GM23338 (cell line): Measurements from ENCODE around the gene OBSCN. TPM values are rescaled to one million over a fixed set of nuclear protein-coding genes. Genes with fewer than 3 reads are reported as not detected.

Experiments
- ATAC-seq: fragments of 200-7000 bp; cut with Tn5 transposase; 3 replicates; pipeline ENCODE4 v1.9.1; 2020
- DNase-seq: peaks from one replicate; pipeline ENCODE4 v3.0.0-alpha.2; 2015; ENCODE audit warnings: low spot score
- H2AFZ ChIP-seq: fragments of 200-600 bp; sonication (generic); 2 replicates; pipeline ENCODE4 v1.8.0; 2016; ENCODE audit warnings: antibody characterized with exemption, mild to moderate bottlenecking, moderate library complexity
- H3F3A ChIP-seq: fragments of 200-600 bp; sonication (generic); replicated peaks from 2 replicates; pipeline ENCODE4 v1.8.0; 2017; ENCODE audit warnings: antibody characterized with exemption, mixed run types, low read depth
- H3K27ac ChIP-seq: fragments of 200-600 bp; sonication (generic); 2 replicates; pipeline ENCODE4 v1.6.1; 2016; ENCODE audit warnings: low read depth
- H3K27me3 ChIP-seq: fragments of 200-600 bp; sonication (generic); 2 replicates; pipeline ENCODE4 v1.8.0; 2016; ENCODE audit warnings: mild to moderate bottlenecking, mixed run types, moderate library complexity; ENCODE audit not compliant: insufficient read depth
- H3K36me3 ChIP-seq: fragments of 200-600 bp; sonication (generic); 2 replicates; pipeline ENCODE4 v1.8.0; 2016; ENCODE audit warnings: mild to moderate bottlenecking; ENCODE audit not compliant: insufficient read depth
- H3K4me1 ChIP-seq: fragments of 200-600 bp; sonication (generic); 2 replicates; pipeline ENCODE4 v1.8.0; 2016; ENCODE audit warnings: mild to moderate bottlenecking, moderate library complexity; ENCODE audit not compliant: insufficient read depth
- H3K4me2 ChIP-seq: fragments of 200-600 bp; sonication (generic); 2 replicates; pipeline ENCODE4 v1.7.1; 2017; ENCODE audit warnings: mixed run types
- H3K4me3 ChIP-seq: fragments of 200-600 bp; sonication (generic); 2 replicates; pipeline ENCODE4 v1.6.1; 2016; ENCODE audit warnings: mixed run types
- H3K79me2 ChIP-seq: fragments of 200-600 bp; sonication (generic); replicated peaks from 2 replicates; pipeline ENCODE4 v1.8.0; 2017; ENCODE audit warnings: mild to moderate bottlenecking; ENCODE audit not compliant: insufficient read depth
- H3K9me2 ChIP-seq: fragments of 200-600 bp; sonication (generic); 2 replicates; pipeline ENCODE4 v1.8.0; 2017; ENCODE audit not compliant: insufficient read depth
- H4K20me1 ChIP-seq: fragments of 200-600 bp; sonication (generic); replicated peaks from 2 replicates; pipeline ENCODE4 v1.8.0; 2017; ENCODE audit warnings: mild to moderate bottlenecking; ENCODE audit not compliant: insufficient read depth
- H3K27ac Mint-ChIP-seq: 2 replicates; pipeline ENCODE4 v1.8.0; 2020; ENCODE audit warnings: inconsistent platforms, mild to moderate bottlenecking, moderate library complexity, mixed read lengths
- H3K27me3 Mint-ChIP-seq: 3 replicates; pipeline ENCODE4 v1.8.0; 2022; ENCODE audit warnings: low read depth, mild to moderate bottlenecking, moderate library complexity, mixed read lengths, inconsistent platforms; ENCODE audit not compliant: insufficient read depth, poor library complexity
- H3K36me3 Mint-ChIP-seq: 3 replicates; pipeline ENCODE4 v1.8.0; 2021; ENCODE audit warnings: low read depth, mild to moderate bottlenecking, inconsistent platforms, moderate library complexity, mixed read lengths
- H3K4me1 Mint-ChIP-seq: 3 replicates; pipeline ENCODE4 v1.8.0; 2020; ENCODE audit warnings: mild to moderate bottlenecking, inconsistent platforms, mixed read lengths
- H3K4me3 Mint-ChIP-seq: 3 replicates; pipeline ENCODE4 v1.8.0; 2021; ENCODE audit warnings: moderate library complexity, mild to moderate bottlenecking, inconsistent platforms, mixed read lengths
- H3K9me3 Mint-ChIP-seq: 3 replicates; pipeline ENCODE4 v1.8.0; 2020; ENCODE audit warnings: moderate library complexity, mild to moderate bottlenecking, inconsistent platforms, mixed read lengths
- CREB1 ChIP-seq: fragments of 250-450 bp; sonication (Bioruptor Pico); IDR thresholded peaks from 2 replicates; pipeline ENCODE4 v1.5.0; 2020; ENCODE audit warnings: low read depth, mild to moderate bottlenecking, moderate library complexity
- EZH2 ChIP-seq: fragments of 200-600 bp; sonication (generic); IDR thresholded peaks from one replicate; pipeline ENCODE4 v1.8.0; 2017; ENCODE audit warnings: antibody characterized with exemption, mild to moderate bottlenecking, low read depth; ENCODE audit not compliant: unreplicated experiment
- EZH2phosphoT487 ChIP-seq: fragments of 200-600 bp; sonication (generic); IDR thresholded peaks from one replicate; pipeline ENCODE4 v1.8.1; 2018; ENCODE audit warnings: antibody characterized with exemption; ENCODE audit not compliant: unreplicated experiment
- JUNB ChIP-seq: IDR thresholded peaks from one replicate; pipeline ENCODE4 v1.6.1; 2016; ENCODE audit warnings: antibody characterized with exemption; ENCODE audit not compliant: unreplicated experiment
- NANOG ChIP-seq: IDR thresholded peaks from 2 replicates; pipeline ENCODE4 v1.6.1; 2016; ENCODE audit warnings: antibody characterized with exemption, borderline replicate concordance
- POLR2AphosphoS5 ChIP-seq: IDR thresholded peaks from 2 replicates; pipeline ENCODE4 v1.6.1; 2016; ENCODE audit warnings: antibody characterized with exemption, low read depth
- STAT1 ChIP-seq: IDR thresholded peaks from one replicate; pipeline ENCODE4 v1.6.1; 2016; ENCODE audit warnings: antibody characterized with exemption; ENCODE audit not compliant: unreplicated experiment
- ZNF114 ChIP-seq: fragments of 250-450 bp; sonication (Bioruptor Pico); IDR thresholded peaks from 2 replicates; pipeline ENCODE4 v1.5.0; 2020; ENCODE audit warnings: mild to moderate bottlenecking, moderate library complexity
- ZNF331 ChIP-seq: fragments of 250-450 bp; sonication (Bioruptor Pico); IDR thresholded peaks from 2 replicates; pipeline ENCODE4 v1.5.0; 2020; ENCODE audit warnings: low read depth, mild to moderate bottlenecking, moderate library complexity
- polyA plus RNA-seq: library from polyadenylated mRNA; unstranded; fragments of >200 nt; fragmentation: Nextera tagmentation; extraction: Ambion mirVana; gene quantifications from 2 replicates; pipeline ENCODE4 v1.2.1, GENCODE V29; 2016
- total RNA-seq: library from RNA; depleted of rRNA; stranded (reverse); fragments of >200 nt; shearing (Covaris generic); gene quantifications from 2 replicates; pipeline ENCODE4 v1.2.3, GENCODE V29; 2014
- TF ChIP-seq, protein P1 (sequence below): IDR thresholded peaks from 2 replicates; pipeline ENCODE4 v1.6.1; 2016; ENCODE audit warnings: antibody characterized with exemption
- TF ChIP-seq, protein P2 (sequence below): fragments of 250-450 bp; sonication (Bioruptor Pico); IDR thresholded peaks from 2 replicates; pipeline ENCODE4 v1.5.0; 2020; ENCODE audit warnings: mild to moderate bottlenecking, moderate library complexity

OBSCN gene
- total and polyA plus RNA-seq, 2 experiments from 2014 or later: 8.4 to 38.5 TPM

DNA sequence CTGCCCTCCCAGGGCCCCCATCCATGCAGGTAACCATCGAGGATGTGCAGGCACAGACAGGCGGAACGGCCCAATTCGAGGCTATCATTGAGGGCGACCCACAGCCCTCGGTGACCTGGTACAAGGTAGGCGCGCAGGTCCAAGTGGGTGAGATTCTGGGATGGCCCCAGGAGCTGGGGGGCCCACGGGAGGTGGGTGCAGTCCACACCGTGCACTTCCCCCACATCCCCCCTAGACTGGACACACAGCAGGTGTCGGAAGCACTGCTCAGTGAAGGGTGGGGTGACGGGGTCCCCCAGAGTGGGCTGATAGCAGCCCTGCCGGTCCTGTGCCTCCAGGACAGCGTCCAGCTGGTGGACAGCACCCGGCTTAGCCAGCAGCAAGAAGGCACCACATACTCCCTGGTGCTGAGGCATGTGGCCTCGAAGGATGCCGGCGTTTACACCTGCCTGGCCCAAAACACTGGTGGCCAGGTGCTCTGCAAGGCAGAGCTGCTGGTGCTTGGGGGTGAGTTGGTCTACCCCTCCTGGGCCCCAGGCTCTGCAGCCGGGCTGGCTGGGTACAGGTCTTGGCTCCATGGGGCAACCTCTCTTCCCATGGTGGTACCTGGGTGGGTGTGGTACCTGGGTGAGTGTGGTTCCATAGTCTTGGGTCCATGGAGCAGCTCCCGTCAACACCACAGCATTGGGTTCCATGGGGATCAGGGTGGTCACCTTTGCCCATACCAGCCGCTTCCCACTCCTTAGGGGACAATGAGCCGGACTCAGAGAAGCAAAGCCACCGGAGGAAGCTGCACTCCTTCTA, 158.4 kb downstream of the OBSCN start:
- Mint-ChIP-seq H3K4me3 (no peak overlapping the region), H3K4me1 (peaks cover 5% of the 10 kb centered on the region; the same call in 1 of the 3 replicates), H3K27me3 (peaks cover 6% of the 10 kb centered on the region), H3K9me3 (no peaks in the 10 kb centered on the region), H3K36me3 (no peaks in the 10 kb centered on the region), H3K27ac (no peak overlapping the region)
- Histone ChIP-seq H4K20me1 (no peaks in the 10 kb centered on the region), H3K27ac (no peak overlapping the region), H3K36me3 (no peaks in the 10 kb centered on the region), H3K4me3 (no peak overlapping the region), H3K9me2 (no peaks in the 10 kb centered on the region), H2AFZ (no peak overlapping the region), H3K79me2 (no peaks in the 10 kb centered on the region), H3K27me3 (no peaks in the 10 kb centered on the region), H3K4me2 (no peak overlapping the region), H3F3A (no peaks in the 10 kb centered on the region), H3K4me1 (no peaks in the 10 kb centered on the region)
- ATAC-seq (no peak), DNase-seq (no peak)
- TF ChIP-seq POLR2AphosphoS5 (no peak), EZH2phosphoT487 (no peak), NANOG (no peak), STAT1 (no peak), JUNB (no peak), ZNF114 (no peak), EZH2 (no peak), CREB1 (no peak), ZNF331 (CRISPR knock-in tag) (no peak)
- TF ChIP-seq, protein P1, sequence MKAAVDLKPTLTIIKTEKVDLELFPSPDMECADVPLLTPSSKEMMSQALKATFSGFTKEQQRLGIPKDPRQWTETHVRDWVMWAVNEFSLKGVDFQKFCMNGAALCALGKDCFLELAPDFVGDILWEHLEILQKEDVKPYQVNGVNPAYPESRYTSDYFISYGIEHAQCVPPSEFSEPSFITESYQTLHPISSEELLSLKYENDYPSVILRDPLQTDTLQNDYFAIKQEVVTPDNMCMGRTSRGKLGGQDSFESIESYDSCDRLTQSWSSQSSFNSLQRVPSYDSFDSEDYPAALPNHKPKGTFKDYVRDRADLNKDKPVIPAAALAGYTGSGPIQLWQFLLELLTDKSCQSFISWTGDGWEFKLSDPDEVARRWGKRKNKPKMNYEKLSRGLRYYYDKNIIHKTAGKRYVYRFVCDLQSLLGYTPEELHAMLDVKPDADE: no peak
- TF ChIP-seq, protein P2, sequence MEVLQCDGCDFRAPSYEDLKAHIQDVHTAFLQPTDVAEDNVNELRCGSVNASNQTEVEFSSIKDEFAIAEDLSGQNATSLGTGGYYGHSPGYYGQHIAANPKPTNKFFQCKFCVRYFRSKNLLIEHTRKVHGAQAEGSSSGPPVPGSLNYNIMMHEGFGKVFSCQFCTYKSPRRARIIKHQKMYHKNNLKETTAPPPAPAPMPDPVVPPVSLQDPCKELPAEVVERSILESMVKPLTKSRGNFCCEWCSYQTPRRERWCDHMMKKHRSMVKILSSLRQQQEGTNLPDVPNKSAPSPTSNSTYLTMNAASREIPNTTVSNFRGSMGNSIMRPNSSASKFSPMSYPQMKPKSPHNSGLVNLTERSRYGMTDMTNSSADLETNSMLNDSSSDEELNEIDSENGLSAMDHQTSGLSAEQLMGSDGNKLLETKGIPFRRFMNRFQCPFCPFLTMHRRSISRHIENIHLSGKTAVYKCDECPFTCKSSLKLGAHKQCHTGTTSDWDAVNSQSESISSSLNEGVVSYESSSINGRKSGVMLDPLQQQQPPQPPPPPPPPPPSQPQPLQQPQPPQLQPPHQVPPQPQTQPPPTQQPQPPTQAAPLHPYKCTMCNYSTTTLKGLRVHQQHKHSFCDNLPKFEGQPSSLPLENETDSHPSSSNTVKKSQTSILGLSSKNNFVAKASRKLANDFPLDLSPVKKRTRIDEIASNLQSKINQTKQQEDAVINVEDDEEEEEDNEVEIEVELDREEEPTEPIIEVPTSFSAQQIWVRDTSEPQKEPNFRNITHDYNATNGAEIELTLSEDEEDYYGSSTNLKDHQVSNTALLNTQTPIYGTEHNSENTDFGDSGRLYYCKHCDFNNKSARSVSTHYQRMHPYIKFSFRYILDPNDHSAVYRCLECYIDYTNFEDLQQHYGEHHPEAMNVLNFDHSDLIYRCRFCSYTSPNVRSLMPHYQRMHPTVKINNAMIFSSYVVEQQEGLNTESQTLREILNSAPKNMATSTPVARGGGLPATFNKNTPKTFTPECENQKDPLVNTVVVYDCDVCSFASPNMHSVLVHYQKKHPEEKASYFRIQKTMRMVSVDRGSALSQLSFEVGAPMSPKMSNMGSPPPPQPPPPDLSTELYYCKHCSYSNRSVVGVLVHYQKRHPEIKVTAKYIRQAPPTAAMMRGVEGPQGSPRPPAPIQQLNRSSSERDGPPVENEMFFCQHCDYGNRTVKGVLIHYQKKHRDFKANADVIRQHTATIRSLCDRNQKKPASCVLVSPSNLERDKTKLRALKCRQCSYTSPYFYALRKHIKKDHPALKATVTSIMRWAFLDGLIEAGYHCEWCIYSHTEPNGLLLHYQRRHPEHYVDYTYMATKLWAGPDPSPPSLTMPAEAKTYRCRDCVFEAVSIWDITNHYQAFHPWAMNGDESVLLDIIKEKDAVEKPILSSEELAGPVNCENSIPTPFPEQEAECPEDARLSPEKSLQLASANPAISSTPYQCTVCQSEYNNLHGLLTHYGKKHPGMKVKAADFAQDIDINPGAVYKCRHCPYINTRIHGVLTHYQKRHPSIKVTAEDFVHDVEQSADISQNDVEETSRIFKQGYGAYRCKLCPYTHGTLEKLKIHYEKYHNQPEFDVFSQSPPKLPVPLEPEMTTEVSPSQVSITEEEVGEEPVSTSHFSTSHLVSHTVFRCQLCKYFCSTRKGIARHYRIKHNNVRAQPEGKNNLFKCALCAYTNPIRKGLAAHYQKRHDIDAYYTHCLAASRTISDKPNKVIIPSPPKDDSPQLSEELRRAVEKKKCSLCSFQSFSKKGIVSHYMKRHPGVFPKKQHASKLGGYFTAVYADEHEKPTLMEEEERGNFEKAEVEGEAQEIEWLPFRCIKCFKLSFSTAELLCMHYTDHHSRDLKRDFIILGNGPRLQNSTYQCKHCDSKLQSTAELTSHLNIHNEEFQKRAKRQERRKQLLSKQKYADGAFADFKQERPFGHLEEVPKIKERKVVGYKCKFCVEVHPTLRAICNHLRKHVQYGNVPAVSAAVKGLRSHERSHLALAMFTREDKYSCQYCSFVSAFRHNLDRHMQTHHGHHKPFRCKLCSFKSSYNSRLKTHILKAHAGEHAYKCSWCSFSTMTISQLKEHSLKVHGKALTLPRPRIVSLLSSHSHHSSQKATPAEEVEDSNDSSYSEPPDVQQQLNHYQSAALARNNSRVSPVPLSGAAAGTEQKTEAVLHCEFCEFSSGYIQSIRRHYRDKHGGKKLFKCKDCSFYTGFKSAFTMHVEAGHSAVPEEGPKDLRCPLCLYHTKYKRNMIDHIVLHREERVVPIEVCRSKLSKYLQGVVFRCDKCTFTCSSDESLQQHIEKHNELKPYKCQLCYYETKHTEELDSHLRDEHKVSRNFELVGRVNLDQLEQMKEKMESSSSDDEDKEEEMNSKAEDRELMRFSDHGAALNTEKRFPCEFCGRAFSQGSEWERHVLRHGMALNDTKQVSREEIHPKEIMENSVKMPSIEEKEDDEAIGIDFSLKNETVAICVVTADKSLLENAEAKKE (CRISPR knock-in tag): no peak
